Germinal center (tissue), 1 donor: ENCODE data around the gene HLTF.

Source experiments
- DNase-seq: peaks from one replicate; pipeline ENCODE4 v3.0.0; 2012; ENCODE audit warnings: mixed read lengths, low spot score

The HLTF gene

DNA sequence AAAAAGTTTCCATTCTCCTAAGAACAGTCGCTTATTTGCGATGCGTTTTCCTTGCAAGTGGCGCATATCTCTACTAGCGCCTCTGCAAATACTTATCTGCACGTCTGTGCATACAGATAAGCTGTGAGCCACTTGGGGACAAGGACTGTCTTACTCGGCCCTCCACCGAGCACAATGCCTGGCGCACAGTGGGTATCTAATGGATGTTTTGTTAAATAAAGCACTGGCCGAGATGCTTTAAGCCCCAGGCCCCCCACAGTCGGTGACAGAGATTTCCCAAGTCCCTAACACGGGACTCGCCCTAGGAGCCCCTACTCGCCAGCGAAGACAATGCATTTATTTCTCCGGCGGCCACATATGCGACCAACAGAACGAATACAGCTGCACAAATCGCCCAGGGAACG is 503 bp downstream of the HLTF start:
- DNase-seq: peak; percentile 26

DNA sequence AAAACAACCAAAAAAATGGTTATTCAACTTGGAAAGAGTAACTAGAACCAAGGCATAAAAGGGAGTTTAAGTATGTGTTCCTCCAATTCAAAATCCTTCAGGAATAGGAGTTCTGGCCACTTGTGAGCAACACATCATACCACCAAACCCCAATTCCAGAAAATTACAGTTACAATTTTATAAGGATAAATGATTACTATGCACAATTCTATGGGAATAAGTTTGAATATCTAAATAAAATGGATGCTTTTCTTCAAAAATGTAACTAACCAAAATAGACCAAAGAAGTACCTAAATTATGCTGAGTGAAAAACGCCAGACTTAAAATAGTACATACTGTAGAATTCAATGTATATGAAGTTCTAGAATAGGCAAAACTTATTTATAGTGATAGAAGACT is 4.6 kb downstream of the HLTF start:
- no peak for DNase-seq

DNA sequence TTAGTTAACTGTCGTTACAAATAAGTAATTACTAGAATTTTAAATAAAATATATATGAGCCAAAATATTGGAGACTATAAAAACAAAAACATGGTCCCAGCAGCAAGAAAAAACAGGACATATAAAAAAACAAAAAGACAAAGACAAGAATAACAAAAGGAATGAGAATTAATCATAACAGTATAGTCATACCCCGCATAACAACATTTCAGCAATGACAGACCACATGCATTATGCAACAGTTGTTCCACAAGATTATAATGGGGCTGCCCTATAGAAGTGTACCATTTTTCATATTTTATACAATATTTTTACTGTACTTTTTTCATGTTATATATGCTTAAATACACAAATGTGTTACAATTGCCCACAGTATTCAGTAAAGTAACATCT is 5.6 kb downstream of the HLTF start:
- DNase-seq: no peak

DNA sequence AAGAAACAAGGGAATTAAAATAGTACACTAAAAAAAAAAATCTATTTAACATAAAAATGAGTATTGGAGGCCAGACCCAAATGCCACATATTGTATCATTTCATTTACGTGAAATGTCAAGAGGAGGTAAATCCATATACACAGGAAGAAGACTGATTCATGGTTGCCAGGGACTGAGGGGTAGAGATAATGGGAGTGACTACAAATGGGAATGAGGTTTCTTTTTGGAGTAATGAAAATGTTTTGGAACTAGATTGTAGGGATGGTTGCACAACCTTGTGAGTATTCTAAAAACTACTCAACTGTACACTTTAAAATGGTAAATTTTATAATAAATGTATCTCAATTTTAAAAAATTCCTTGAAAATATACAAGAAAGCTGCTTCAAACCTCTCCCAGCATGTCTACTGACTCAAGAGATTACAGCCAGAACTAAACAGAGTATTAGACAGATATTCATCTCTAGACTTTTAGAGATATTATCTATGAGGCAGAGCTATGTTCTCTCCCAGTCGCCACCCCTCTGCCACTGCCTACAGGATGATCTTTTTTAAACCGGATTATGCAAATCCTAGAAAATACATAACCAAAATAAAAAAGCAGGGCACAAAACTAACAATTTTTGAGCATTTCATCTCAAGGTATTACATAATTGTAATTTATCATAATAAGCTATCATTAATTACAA is 6.2 kb downstream of the HLTF start:
- no peak for DNase-seq

DNA sequence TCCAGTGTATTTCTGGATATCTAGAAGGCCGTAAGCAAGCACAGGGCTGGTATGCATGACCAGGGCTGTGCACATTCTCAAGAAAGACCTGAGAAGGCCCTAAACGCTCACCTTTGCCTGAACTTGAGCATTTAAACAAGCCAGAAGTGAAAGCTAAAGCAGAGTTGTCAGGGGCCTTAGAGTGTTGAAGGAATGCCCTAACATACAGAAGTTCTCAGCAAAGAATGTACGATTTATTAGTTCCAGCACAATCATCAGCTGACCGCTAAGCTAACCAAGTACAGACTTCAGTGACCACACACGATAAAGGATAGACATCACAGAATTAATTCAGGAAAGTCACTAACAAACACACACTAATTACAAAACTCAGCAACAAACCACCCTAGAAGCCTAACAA is 8.7 kb downstream of the HLTF start:
- no peak for DNase-seq

DNA sequence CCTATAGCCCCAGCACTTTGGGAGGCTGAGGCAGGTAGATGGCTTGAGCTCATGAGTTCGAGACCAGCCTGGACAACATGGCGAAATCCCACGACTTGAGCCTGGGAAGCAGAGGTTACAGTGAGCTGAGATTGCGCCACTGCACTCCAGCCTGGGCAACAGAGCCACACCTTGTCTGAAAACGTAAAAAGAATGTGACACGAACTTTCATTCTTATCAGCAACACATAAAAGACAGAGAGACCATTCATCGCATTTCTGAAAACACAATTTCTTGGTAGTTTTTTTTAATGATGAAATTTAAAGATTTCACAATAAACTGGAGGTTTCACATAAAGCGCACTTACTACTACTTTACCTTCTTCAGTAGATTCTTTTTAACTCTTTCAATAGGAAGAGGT is 18.4 kb downstream of the HLTF start:
- DNase-seq: no peak

DNA sequence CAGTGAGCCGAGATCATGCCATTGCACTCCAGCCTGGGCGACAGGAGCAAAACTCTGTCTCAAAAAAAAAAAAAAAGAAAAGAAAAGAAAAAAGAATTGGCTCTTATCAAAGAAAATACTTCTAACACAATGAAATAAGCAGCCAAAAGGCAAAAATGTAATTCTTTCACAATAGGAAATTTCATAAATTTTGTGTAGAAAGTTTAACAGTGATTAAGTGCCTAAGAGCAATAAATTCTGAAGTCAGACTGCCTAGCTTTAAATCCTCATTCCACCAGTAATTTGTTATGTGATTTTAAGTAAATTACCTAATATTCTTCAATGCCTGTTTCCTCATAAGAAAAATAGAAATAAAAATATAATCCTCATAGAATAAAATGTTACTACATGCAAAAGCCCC is 24.6 kb downstream of the HLTF start:
- DNase-seq: no peak

DNA sequence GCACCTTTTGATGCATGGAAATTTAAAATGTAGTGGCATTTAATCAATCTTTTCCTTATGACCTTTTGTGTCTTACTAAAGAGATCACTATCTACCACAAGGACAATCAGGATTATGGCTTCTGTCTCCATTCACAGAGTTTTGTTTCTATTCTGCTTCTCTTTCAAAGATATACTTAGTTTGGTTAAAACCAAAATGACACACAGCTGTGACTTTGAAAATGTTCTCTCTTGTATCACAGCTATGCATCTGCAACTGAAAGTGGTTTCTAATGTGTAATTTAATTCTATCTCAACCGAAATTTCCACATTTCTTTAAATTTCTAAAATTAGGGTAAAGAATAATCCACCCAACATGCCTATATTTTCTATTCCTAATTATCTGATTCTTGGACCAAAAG is 27.7 kb downstream of the HLTF start:
- no peak for DNase-seq

DNA sequence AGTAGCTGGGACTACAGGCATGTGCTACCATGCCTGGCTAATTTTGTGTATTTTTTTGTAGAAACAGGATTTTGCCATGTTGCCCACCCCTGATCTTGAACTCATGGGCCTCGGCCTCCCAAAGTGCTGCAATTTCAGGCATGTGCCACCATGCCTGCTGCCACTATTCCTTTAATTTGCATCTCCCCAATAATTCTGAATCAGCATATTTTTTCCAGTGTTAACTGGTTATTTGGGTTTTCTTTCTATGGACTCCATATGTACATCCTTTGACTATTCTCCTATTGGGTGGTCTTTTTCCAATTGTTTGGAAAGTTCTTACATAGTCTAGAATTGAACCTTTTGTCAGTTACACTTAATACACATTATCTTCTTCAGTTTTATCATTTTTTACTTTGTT is 28.1 kb downstream of the HLTF start:
- DNase-seq: no peak

DNA sequence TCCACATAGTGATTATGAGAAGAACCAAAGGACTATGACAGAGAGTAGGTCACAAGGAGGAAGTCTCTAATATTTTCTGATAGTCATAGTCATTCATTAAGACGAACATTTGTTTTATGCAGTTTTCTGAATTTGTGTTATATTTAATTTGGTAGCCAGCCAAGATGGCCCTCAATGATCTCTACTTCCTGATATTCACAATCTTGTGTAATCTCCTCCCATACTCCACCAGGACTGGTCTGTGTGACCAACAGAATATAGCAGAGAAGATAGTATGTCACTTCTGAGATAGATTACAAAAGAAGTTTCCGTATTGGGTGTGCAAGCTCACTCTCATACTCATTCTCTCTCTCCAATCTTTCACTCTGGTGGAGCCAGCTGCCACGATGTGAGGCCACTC is 30.8 kb downstream of the HLTF start:
- no peak for DNase-seq

DNA sequence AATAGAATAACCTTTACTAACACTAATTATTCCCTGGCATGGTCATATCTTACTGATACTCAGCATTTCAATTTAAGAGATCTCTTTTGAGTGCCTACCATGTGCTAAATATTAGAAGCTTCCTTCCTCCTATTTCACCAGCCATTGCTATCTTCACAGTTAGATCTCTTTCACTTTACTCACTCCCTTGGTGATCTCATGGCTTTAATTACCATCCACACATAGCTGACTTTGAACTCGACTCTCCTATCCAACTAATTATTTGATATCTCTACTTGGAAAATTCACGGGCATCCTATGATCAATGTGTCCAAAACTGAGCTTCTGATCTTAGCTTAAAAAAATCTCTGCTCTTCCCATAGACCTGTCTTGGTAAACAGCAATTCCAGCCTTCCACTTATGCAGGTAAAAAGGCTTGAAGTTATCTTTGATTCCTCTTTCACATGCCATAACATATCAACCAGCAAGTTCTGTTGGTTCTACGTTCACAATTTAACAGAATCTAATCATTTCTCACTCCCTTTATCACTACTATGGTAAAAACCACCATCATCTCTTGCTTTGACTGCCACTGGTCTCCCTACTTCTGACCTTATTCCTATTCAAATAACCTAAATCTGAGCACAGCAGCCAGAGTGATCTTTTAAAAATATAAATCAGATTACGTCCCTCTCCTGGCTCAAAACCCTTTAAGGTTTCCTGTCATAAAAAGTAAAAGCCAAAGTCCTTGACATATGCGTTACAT is 41.8 kb downstream of the HLTF start:
- no peak for DNase-seq

DNA sequence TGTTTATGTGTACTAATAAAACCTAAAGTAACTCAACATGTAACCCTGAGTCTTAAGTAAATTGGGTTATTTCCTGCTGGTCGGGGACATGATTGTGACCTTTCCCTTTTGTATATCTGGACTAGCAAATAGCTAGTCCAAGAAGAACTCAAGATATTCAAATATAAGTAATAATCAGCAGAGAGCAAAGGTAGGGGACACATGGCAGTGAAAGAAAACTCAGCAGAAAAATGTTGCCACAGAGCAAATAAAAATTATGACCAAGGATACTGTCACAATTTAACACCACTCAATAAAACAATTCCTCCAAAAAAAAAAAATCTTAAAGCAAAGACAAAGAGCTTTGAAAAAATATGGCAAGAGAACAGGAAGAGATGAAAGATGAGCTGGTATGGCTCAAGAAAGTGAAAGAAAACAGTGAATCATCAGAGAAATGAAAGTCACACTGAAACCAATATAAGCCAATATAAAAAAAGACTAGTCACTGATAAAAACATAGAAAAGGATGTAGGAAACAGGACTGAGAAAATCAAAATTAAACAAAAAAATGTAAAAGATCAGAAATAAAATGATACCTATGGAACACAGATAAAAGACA is 43.4 kb downstream of the HLTF start:
- DNase-seq: no peak

DNA sequence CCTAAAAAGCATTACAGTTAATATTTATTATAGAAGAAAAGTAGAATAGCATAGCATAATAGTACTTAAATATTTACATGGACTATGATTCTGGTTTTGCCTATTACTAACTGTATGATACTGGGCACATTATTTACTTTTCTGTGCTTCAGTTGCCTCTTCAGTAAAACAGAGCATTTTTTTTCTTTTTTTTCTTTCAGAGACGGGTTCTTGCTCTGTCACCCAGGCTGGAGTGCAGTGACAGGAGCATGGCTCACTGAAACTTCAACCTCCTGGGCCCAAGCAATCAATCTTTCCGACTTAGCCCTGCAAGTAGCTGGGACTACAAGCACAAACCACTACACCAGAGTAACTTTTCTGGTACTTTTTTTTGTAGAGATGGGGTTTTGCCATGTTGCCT is 48.0 kb downstream of the HLTF start:
- no peak for DNase-seq

DNA sequence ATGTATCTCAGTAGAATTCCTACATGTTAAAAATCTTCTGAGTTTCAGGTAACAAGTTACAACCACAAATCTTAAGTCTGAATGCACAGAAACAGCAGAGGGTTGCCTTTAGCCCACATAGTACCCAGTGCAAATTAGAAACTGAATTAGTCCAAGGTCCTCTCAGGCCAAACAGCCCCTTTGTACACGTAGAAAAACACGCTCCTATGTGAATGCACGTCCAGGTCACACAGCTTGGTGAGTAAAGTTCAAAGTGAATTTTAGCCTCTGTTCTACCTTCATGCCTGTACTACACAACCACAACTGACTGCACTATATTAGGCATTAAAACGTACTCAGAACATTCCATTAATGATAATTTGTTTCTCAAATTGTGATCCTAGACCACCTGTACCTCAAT is 48.6 kb downstream of the HLTF start:
- DNase-seq: no peak

DNA sequence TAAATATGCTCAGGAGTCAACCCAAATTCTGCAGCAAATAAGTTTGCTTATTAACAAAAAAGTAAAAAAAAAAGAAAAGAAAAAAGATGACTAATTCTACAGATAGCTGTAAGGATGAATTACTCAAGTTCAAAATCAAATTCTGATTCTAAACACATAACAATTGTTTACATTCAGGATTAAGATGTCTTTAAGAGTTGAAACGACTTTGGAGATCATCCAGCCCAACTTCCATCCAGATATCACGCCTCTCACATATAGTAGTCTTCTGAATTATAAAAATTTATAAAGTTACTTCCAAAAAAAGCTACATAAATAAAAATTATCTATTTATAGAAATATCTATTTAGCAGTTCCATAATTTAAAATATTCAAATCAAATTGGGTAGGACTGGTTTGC is 55.2 kb downstream of the HLTF start:
- no peak for DNase-seq

DNA sequence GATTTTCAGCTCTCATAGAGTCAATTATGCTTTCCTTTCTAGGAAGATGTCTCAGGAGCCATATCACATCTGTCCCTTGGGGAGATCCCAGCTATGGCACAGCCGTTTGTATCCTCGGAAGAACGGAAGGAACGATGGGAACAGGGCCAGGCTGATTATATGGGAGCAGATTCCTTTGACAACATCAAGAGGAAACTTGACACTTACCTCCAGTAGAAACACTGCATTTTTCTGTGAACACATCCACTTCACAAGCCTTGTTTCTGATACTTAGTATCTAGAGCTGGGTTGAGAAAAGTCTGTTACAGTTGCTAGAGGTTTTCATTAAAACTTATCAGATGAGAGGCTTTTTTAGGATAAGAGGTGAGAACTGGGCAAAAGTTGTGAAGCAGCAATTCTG is 59.6 kb downstream of the HLTF start:
- no peak for DNase-seq

DNA sequence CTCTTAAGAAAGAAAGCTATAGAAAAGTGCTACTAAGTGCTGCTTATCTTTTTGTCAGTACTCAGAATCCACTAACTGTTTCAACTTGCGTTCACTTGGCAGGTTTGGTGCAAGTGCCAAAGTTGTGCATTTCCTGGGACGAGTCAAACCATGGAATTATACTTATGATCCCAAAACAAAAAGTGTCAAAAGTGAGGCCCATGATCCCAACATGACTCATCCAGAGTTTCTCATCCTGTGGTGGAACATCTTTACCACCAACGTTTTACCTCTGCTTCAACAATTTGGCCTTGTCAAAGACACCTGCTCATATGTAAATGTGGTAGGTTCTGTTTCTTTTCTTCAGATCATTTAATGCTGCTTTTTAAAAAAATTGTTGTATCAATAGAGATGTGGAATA is 62.4 kb downstream of the HLTF start:
- no peak for DNase-seq

DNA sequence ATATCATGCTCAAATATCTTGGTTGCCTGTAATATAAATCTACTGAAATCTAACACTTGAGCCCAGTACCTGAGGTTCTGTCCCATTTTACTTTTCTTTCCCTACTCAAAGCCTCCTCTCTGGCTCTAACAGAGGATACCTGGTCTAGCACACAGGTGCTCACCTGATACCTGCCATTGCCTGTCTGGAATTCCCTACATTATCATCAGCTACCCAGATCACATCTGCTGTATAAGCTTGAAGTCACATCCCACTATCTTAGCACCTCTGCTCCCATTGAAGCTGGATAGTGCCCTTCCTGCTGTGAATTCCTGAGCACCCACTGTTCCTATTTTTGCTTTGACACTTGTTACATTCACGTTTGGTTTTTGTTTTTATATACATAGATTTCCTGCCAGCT is 64.5 kb downstream of the HLTF start:
- no peak for DNase-seq

DNA sequence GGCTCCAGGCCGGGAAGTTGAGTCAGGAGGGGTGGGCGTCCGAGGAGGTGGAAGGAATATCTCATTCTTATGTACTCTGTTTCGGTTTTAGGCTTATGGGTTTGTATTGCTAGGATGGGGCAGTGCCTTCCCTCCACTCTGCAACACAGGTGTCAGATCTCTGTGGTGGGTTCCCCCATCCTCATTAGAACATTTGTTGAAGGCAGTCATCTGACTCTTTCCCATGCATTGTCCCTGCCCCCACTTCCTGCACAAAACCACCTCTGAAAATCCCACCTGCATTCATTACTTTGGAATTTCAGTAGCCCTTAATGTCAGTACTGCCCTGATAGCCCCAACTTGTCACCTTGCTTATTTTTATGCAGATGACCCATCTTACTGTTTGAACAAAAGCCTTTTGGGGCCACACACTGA is 65.5 kb downstream of the HLTF start:
- no peak for DNase-seq

DNA sequence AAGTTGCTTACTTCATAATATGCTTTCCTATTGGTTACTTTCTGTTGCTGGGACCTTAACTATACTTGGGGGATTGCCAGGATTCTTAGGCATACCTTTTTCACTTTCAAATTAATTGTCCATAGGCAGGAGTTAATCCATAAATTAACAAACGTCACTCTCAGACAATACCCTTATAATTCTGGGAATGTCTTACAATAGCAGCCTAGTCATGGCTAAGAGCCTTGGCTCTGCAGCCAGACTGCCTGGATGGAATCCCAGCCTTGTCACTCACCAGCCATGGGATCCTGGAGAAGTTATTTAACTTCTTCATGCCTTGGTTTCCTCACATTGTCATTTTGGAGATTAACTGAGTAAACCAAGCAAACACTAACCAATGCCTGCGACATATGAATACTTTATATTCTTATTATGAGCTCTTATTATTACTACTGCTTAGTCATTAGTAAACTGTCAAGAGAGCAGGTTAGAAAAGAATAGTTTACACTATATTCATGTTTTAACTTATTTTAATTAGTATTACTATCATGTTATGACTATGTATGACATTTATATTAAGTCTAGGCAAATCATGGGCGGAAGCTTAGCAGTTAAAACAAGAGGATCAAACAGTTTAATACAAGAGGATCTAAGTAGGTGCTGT is 66.0 kb downstream of the HLTF start:
- no peak for DNase-seq

DNA sequence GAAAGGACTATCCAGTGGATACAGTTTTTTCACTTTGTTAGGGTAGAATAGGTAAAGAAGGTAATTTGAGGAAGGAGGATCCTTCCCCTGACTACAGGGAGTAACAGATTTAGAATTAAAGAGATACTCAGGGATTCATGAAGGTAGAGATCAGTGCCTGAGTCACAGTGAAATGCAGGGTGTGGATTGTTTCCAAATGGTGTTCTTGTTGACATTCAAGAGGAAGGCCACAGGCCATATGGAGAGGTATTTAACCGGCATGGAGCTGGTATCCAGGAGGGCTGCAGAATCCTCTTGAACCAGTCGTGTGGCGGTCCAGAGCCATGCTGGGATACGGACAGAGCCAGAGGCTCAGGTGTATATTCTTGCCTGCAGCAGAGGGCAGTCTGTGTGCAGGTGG is 66.8 kb downstream of the HLTF start:
- DNase-seq: no peak

DNA sequence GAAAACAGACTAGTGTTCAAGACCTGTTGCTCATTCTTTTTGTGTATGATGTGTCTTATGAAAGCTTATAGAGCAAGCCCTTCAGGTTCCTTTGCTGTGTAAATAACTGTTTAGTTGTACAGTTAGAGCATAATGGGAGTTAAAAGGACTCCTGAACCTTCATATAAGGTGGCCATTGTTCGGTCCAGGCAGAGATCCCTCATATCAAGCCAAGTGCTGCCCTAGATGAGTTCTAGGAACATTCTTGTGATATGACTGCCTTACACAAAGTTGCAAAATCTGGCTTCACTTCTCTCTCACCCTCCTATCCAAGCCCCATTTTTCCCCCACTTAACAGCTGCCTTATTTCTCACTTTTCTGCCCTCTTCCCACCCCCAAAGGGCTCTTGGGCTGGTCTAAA is 68.1 kb downstream of the HLTF start:
- DNase-seq: no peak
